MM.1S (cell line): Measurements from ENCODE around the gene TRAF3IP1.

Experiments
- DNase-seq: peaks from one replicate; pipeline ENCODE4 v3.0.0-alpha.2; 2015
- H2AFZ ChIP-seq: fragments of 300-600 bp; sonication (generic); 2 replicates; pipeline ENCODE4 v1.6.0; 2016; ENCODE audit warnings: antibody characterized with exemption, low read length
- H3F3A ChIP-seq: fragments of 300-600 bp; sonication (generic); 2 replicates; pipeline ENCODE4 v1.6.1; 2016; ENCODE audit warnings: mild to moderate bottlenecking, antibody characterized with exemption, low read length, moderate library complexity, mixed read lengths; ENCODE audit not compliant: insufficient read depth
- H3K27ac ChIP-seq: fragments of 300-600 bp; sonication (generic); 2 replicates; pipeline ENCODE4 v1.5.1; 2016; ENCODE audit warnings: mild to moderate bottlenecking, low read length
- H3K27me3 ChIP-seq: fragments of 300-600 bp; sonication (generic); replicated peaks from 2 replicates; pipeline ENCODE4 v1.6.0; 2016; ENCODE audit warnings: low read length; ENCODE audit not compliant: insufficient read depth
- H3K36me3 ChIP-seq: fragments of 300-600 bp; sonication (generic); replicated peaks from 2 replicates; pipeline ENCODE4 v1.6.1; 2016; ENCODE audit warnings: mild to moderate bottlenecking, low read length, mixed read lengths; ENCODE audit not compliant: insufficient read depth
- H3K4me1 ChIP-seq: fragments of 300-600 bp; sonication (generic); 2 replicates; pipeline ENCODE4 v1.6.1; 2016; ENCODE audit warnings: low read length, mixed read lengths
- H3K4me2 ChIP-seq: fragments of 300-600 bp; sonication (generic); 2 replicates; pipeline ENCODE4 v1.6.0; 2016; ENCODE audit warnings: low read depth, low read length
- H3K4me3 ChIP-seq: fragments of 300-600 bp; sonication (generic); 2 replicates; pipeline ENCODE4 v1.5.1; 2016; ENCODE audit warnings: low read length, mixed read lengths
- H3K79me2 ChIP-seq: fragments of 300-600 bp; sonication (generic); 2 replicates; pipeline ENCODE4 v1.6.1; 2016; ENCODE audit warnings: mixed run types, low read length, mixed read lengths
- H3K9ac ChIP-seq: fragments of 300-600 bp; sonication (generic); 2 replicates; pipeline ENCODE4 v1.6.1; 2016; ENCODE audit warnings: low read length, mixed read lengths
- H3K9me2 ChIP-seq: fragments of 300-600 bp; sonication (generic); replicated peaks from 2 replicates; pipeline ENCODE4 v1.6.1; 2016; ENCODE audit warnings: mild to moderate bottlenecking, low read length, mixed read lengths; ENCODE audit not compliant: insufficient read depth
- H3K9me3 ChIP-seq: fragments of 300-600 bp; sonication (generic); replicated peaks from 2 replicates; pipeline ENCODE4 v1.6.1; 2016; ENCODE audit warnings: mild to moderate bottlenecking, low read length, mixed read lengths; ENCODE audit not compliant: insufficient read depth
- H4K20me1 ChIP-seq: fragments of 300-600 bp; sonication (generic); 2 replicates; pipeline ENCODE4 v1.6.1; 2016; ENCODE audit warnings: mild to moderate bottlenecking, low read length, moderate library complexity, mixed read lengths; ENCODE audit not compliant: insufficient read depth
- EZH2 ChIP-seq: fragments of 300-600 bp; sonication (generic); optimal IDR thresholded peaks from 2 replicates; pipeline ENCODE3; 2017; ENCODE audit warnings: low read depth, mild to moderate bottlenecking, antibody characterized with exemption, low read length, mixed read lengths
- EZH2phosphoT487 ChIP-seq: fragments of 300-600 bp; sonication (generic); IDR thresholded peaks from 2 replicates; pipeline ENCODE4 v1.6.1; 2018; ENCODE audit warnings: antibody characterized with exemption, low read length
- TF ChIP-seq, protein P1 (sequence below): fragments of 300-600 bp; sonication (generic); IDR thresholded peaks from 2 replicates; pipeline ENCODE4 v1.5.1; 2016; ENCODE audit warnings: antibody characterized with exemption, low read length, mixed read lengths

Gene TRAF3IP1

DNA sequence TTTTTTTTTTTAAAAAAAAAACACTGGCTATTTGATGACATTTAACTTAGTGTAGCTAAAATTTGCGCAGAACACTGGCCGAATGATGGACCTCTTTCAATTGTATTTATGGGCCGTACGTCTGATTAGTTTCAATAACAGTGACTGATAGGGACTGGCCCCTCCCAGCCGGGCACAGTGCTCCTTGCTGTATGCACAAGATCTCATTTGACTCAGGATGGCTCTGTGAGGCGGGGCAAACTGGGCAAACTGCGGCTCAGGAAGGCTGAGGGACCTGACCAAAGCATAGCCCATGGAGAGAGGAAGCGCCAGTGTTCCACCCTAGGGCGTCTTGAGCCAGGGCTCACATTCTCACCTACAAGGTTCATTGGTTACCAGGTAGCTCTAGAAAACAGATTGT lies 21.2 kb downstream of the TRAF3IP1 start:
- Histone ChIP-seq H3K36me3 (no peaks in the 10 kb centered on the region), H3K4me3 (no peak overlapping the region), H3K4me2 (no peak overlapping the region), H3K27me3 (no peaks in the 10 kb centered on the region), H4K20me1 (no peaks in the 10 kb centered on the region), H3F3A (no peaks in the 10 kb centered on the region), H3K9ac (no peak overlapping the region), H2AFZ (no peak overlapping the region), H3K9me3 (no peaks in the 10 kb centered on the region), H3K4me1 (no peaks in the 10 kb centered on the region), H3K9me2 (no peaks in the 10 kb centered on the region), H3K79me2 (no peaks in the 10 kb centered on the region), H3K27ac (no peak overlapping the region)
- TF ChIP-seq EZH2phosphoT487, result no peak
- TF ChIP-seq EZH2, result no peak
- TF ChIP-seq, protein P1, sequence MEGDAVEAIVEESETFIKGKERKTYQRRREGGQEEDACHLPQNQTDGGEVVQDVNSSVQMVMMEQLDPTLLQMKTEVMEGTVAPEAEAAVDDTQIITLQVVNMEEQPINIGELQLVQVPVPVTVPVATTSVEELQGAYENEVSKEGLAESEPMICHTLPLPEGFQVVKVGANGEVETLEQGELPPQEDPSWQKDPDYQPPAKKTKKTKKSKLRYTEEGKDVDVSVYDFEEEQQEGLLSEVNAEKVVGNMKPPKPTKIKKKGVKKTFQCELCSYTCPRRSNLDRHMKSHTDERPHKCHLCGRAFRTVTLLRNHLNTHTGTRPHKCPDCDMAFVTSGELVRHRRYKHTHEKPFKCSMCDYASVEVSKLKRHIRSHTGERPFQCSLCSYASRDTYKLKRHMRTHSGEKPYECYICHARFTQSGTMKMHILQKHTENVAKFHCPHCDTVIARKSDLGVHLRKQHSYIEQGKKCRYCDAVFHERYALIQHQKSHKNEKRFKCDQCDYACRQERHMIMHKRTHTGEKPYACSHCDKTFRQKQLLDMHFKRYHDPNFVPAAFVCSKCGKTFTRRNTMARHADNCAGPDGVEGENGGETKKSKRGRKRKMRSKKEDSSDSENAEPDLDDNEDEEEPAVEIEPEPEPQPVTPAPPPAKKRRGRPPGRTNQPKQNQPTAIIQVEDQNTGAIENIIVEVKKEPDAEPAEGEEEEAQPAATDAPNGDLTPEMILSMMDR, result no peak
- no peak for DNase-seq

- H3K4me3 ChIP-seq, result no peak overlapping the region
- no peak overlapping the region for H3K4me2 ChIP-seq
- no peaks in the 10 kb centered on the region for H3K9me3 ChIP-seq
- no peak overlapping the region for H3K27ac ChIP-seq
- H3K79me2 ChIP-seq, result no peaks in the 10 kb centered on the region
- H3F3A ChIP-seq, result no peaks in the 10 kb centered on the region
- no peaks in the 10 kb centered on the region for H3K9me2 ChIP-seq
- no peak for DNase-seq
- no peak overlapping the region for H3K9ac ChIP-seq
- H3K4me1 ChIP-seq, result no peaks in the 10 kb centered on the region
- no peak overlapping the region for H2AFZ ChIP-seq
- no peaks in the 10 kb centered on the region for H3K27me3 ChIP-seq
- no peaks in the 10 kb centered on the region for H4K20me1 ChIP-seq
- TF ChIP-seq EZH2phosphoT487 (no peak), EZH2 (no peak)
- TF ChIP-seq, protein P1, result no peak
- H3K36me3 ChIP-seq, result no peaks in the 10 kb centered on the region
Measured at GRCh38 chr2:238344035-238344434, 23.7 kb downstream of the TRAF3IP1 start.

GRCh38 chr2:238344517-238344916 lies 24.2 kb downstream of the TRAF3IP1 start:
- Histone ChIP-seq H3K27me3 (no peaks in the 10 kb centered on the region), H3K9me3 (no peaks in the 10 kb centered on the region), H3K4me3 (no peak overlapping the region), H3K27ac (no peak overlapping the region), H3K36me3 (no peaks in the 10 kb centered on the region), H2AFZ (no peak overlapping the region), H3F3A (no peaks in the 10 kb centered on the region), H3K4me1 (no peaks in the 10 kb centered on the region), H3K79me2 (no peaks in the 10 kb centered on the region), H4K20me1 (no peaks in the 10 kb centered on the region), H3K4me2 (no peak overlapping the region), H3K9ac (no peak overlapping the region), H3K9me2 (no peaks in the 10 kb centered on the region)
- TF ChIP-seq EZH2 (no peak), EZH2phosphoT487 (no peak)
- TF ChIP-seq, protein P1, result no peak
- DNase-seq, result no peak
